Measurements from ENCODE around the gene EMP2.

EMP2 gene

GRCh38 chr16:10556236-10556635, 24.2 kb downstream of the EMP2 start:
- POLR2A ChIA-PET = no interaction called here
- no peak for TF ChIP-seq CTCF (IDR thresholded peaks at IDR 0.05; ENCODE audit: control extremely low read depth, extremely low read depth, low read depth, missing control alignments)
- CTCF ChIA-PET = no interaction called here
- DNase-seq (ENCODE audit: extremely low spot score) = no peak

- ChIA-PET POLR2A (no interaction called here), CTCF (no interaction called here)
- no peak for DNase-seq (ENCODE audit: extremely low spot score)
- no peak for TF ChIP-seq CTCF (IDR thresholded peaks at IDR 0.05; ENCODE audit: control extremely low read depth, extremely low read depth, low read depth, missing control alignments)
Observed at GRCh38 chr16:10554569-10554968, 25.8 kb downstream of the EMP2 start.

GRCh38 chr16:10552998-10553491, 27.4 kb downstream of the EMP2 start:
- no peak for TF ChIP-seq CTCF (IDR thresholded peaks at IDR 0.05; ENCODE audit: control extremely low read depth, extremely low read depth, low read depth, missing control alignments)
- DNase-seq (ENCODE audit: extremely low spot score) = peak; percentile 90
- ChIA-PET CTCF (interaction anchor here (0.8 to 1.5 kb wide), 6 partner anchors 12 to 296 kb away, joined by 3 to 5 read pairs (median 3); no protein-coding TSS in a partner anchor), POLR2A (no interaction called here)

- CTCF ChIA-PET = interaction anchor here (0.9 to 1.5 kb wide), 7 partner anchors 9 to 295 kb away, joined by 3 to 5 read pairs (median 4); no protein-coding TSS in a partner anchor
- POLR2A ChIA-PET = no interaction called here
- DNase-seq (ENCODE audit: extremely low spot score) = no peak
- no peak for TF ChIP-seq CTCF (IDR thresholded peaks at IDR 0.05; ENCODE audit: control extremely low read depth, extremely low read depth, low read depth, missing control alignments)
Observed at GRCh38 chr16:10552281-10552680, 28.1 kb downstream of the EMP2 start.

GRCh38 chr16:10551881-10552280, 28.5 kb downstream of the EMP2 start:
- TF ChIP-seq CTCF (IDR thresholded peaks at IDR 0.05; ENCODE audit: control extremely low read depth, extremely low read depth, low read depth, missing control alignments) = no peak
- ChIA-PET POLR2A (no interaction called here), CTCF (interaction anchor here (0.9 to 1.5 kb wide), 6 partner anchors 9 to 294 kb away, joined by 3 to 5 read pairs (median 4); no protein-coding TSS in a partner anchor)
- DNase-seq (ENCODE audit: extremely low spot score) = no peak

GRCh38 chr16:10548404-10548803, 32.0 kb downstream of the EMP2 start:
- no peak for DNase-seq (ENCODE audit: extremely low spot score)
- POLR2A ChIA-PET = no interaction called here
- TF ChIP-seq CTCF (IDR thresholded peaks at IDR 0.05; ENCODE audit: control extremely low read depth, extremely low read depth, low read depth, missing control alignments) = no peak
- CTCF ChIA-PET = no interaction called here

- no peak for TF ChIP-seq CTCF (IDR thresholded peaks at IDR 0.05; ENCODE audit: control extremely low read depth, extremely low read depth, low read depth, missing control alignments)
- no peak for DNase-seq (ENCODE audit: extremely low spot score)
- POLR2A ChIA-PET = no interaction called here
- CTCF ChIA-PET = no interaction called here
Observed at GRCh38 chr16:10547708-10548107, 32.7 kb downstream of the EMP2 start.
